ENCODE measurements around the gene RAB30.

DNA sequence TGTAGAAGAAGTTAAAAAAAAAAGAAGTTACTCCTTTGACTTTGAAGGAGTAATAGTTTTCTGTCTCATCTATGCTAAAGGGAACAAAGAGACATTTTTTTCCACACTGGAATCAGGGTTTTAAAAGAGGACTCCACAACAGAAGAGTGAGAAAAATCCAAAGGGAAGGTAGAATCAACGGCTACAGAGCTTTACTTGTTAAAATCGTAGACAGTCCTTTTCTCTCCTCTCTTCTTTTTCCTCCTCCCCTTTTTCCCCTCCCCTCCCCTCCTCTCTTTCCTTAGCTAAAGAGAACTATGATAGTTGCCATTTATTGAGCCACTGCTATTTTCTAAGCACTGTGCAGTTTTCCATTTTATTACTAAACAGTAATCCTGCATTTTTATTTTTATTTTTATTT is 141.0 kb downstream of the RAB30 start:
- TF ChIP-seq, protein P1, sequence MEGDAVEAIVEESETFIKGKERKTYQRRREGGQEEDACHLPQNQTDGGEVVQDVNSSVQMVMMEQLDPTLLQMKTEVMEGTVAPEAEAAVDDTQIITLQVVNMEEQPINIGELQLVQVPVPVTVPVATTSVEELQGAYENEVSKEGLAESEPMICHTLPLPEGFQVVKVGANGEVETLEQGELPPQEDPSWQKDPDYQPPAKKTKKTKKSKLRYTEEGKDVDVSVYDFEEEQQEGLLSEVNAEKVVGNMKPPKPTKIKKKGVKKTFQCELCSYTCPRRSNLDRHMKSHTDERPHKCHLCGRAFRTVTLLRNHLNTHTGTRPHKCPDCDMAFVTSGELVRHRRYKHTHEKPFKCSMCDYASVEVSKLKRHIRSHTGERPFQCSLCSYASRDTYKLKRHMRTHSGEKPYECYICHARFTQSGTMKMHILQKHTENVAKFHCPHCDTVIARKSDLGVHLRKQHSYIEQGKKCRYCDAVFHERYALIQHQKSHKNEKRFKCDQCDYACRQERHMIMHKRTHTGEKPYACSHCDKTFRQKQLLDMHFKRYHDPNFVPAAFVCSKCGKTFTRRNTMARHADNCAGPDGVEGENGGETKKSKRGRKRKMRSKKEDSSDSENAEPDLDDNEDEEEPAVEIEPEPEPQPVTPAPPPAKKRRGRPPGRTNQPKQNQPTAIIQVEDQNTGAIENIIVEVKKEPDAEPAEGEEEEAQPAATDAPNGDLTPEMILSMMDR (tag by site-specific recombination; IDR thresholded peaks at IDR 0.05) = no peak
- TF ChIP-seq, protein P2, sequence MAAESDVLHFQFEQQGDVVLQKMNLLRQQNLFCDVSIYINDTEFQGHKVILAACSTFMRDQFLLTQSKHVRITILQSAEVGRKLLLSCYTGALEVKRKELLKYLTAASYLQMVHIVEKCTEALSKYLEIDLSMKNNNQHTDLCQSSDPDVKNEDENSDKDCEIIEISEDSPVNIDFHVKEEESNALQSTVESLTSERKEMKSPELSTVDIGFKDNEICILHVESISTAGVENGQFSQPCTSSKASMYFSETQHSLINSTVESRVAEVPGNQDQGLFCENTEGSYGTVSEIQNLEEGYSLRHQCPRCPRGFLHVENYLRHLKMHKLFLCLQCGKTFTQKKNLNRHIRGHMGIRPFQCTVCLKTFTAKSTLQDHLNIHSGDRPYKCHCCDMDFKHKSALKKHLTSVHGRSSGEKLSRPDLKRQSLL (tag by site-specific recombination; IDR thresholded peaks at IDR 0.05) = no peak
- TF ChIP-seq MZF1 (tag by site-specific recombination; IDR thresholded peaks at IDR 0.05; ENCODE audit: borderline replicate concordance) (no peak), OSR2 (tag by site-specific recombination; IDR thresholded peaks at IDR 0.05) (no peak), ZNF335 (tag by site-specific recombination; conservative IDR thresholded peaks at IDR 0.05) (no peak), ZBTB48 (tag by site-specific recombination; IDR thresholded peaks at IDR 0.05) (no peak), ZBTB17 (tag by site-specific recombination; IDR thresholded peaks at IDR 0.05) (no peak)
- TF ChIP-seq, protein P3, sequence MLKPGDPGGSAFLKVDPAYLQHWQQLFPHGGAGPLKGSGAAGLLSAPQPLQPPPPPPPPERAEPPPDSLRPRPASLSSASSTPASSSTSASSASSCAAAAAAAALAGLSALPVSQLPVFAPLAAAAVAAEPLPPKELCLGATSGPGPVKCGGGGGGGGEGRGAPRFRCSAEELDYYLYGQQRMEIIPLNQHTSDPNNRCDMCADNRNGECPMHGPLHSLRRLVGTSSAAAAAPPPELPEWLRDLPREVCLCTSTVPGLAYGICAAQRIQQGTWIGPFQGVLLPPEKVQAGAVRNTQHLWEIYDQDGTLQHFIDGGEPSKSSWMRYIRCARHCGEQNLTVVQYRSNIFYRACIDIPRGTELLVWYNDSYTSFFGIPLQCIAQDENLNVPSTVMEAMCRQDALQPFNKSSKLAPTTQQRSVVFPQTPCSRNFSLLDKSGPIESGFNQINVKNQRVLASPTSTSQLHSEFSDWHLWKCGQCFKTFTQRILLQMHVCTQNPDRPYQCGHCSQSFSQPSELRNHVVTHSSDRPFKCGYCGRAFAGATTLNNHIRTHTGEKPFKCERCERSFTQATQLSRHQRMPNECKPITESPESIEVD (tag by site-specific recombination; IDR thresholded peaks at IDR 0.05) = no peak
- TF ChIP-seq, protein P4, sequence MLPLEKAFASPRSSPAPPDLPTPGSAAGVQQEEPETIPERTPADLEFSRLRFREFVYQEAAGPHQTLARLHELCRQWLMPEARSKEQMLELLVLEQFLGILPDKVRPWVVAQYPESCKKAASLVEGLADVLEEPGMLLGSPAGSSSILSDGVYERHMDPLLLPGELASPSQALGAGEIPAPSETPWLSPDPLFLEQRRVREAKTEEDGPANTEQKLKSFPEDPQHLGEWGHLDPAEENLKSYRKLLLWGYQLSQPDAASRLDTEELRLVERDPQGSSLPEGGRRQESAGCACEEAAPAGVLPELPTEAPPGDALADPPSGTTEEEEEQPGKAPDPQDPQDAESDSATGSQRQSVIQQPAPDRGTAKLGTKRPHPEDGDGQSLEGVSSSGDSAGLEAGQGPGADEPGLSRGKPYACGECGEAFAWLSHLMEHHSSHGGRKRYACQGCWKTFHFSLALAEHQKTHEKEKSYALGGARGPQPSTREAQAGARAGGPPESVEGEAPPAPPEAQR (tag by site-specific recombination; IDR thresholded peaks at IDR 0.05) = no peak
